Kidney (tissue), 14 donors: ENCODE data around the gene DOK7. TPM values are rescaled to one million over a fixed set of nuclear protein-coding genes. Genes with fewer than 3 reads are reported as not detected.

Experiments used
- DNase-seq, 5 donors: peaks; one replicate each; pipeline ENCODE4 v3.0.0-alpha.2; 2013 to 2020
- FAIRE-seq: peaks from 2 replicates; lab custom pipeline; 2012; peaks lifted over from hg19 to GRCh38; lab: Jason Lieb, UNC
- H3K27ac ChIP-seq, 2 donors: one replicate each; pipeline ENCODE4 v1.7.0; 2013; ENCODE audit warnings: low read depth in 2 of 2, low read length in 2 of 2, inconsistent platforms in 1 of 2
- H3K27me3 ChIP-seq: one replicate; pipeline ENCODE4 v1.7.1; 2013; ENCODE audit warnings: low read length, inconsistent platforms; ENCODE audit not compliant: control insufficient read depth, insufficient read depth
- H3K36me3 ChIP-seq, 3 donors: one replicate each; pipeline versions ENCODE4 v1.7.0 to v1.7.1; 2013; ENCODE audit warnings: low read length in 3 of 3, control low read depth in 1 of 3, inconsistent platforms in 1 of 3; ENCODE audit not compliant: insufficient read depth in 3 of 3, control insufficient read depth in 2 of 3
- H3K4me1 ChIP-seq, 3 donors: one replicate each; pipeline versions ENCODE4 v1.7.0 to v1.7.1; 2013; ENCODE audit warnings: low read length in 3 of 3, inconsistent platforms in 1 of 3, low read depth in 1 of 3; ENCODE audit not compliant: control insufficient read depth in 2 of 3, insufficient read depth in 2 of 3
- H3K4me3 ChIP-seq, 3 donors: one replicate each; pipeline versions ENCODE4 v1.7.0 to v1.8.1; 2013; ENCODE audit warnings: low read length in 3 of 3, control low read depth in 1 of 3, inconsistent platforms in 1 of 3
- H3K9ac ChIP-seq, 3 donors: one replicate each; pipeline versions ENCODE4 v1.7.0 to v1.7.1; 2013; ENCODE audit warnings: low read length in 3 of 3, control low read depth in 1 of 3, inconsistent platforms in 1 of 3
- H3K9me3 ChIP-seq, 3 donors: one replicate each; pipeline versions ENCODE4 v1.7.0 to v1.7.1; 2013; ENCODE audit warnings: low read length in 3 of 3, control low read depth in 1 of 3, inconsistent platforms in 1 of 3; ENCODE audit not compliant: control insufficient read depth in 2 of 3, insufficient read depth in 1 of 3
- intact Hi-C: fragments of 100-400 bp; cut with DNase I; formaldehyde crosslinking; loops from one replicate; pipeline ENCODE4 v1.11.1; 2022
- polyA plus RNA-seq: library from polyadenylated mRNA; stranded (reverse); fragments of 350-450 nt; fragmentation: Illumina TruSeq; extraction: RNeasy Lipid Tissue Mini Kit (QIAGEN cat#74804); gene quantifications from one replicate; pipeline ENCODE4 v1.2.3, GENCODE V29; 2014; ENCODE audit warnings: low read depth, low replicate concordance; ENCODE audit not compliant: insufficient read depth
- total RNA-seq: library from RNA; stranded (reverse); fragmentation: NEBNext Ultra II Directional; extraction: Animal tissue kit (Norgen Biotek cat#: 25700); gene quantifications from one replicate; pipeline ENCODE4 v1.2.1, GENCODE V29; 2021
- TF ChIP-seq, protein P1 (sequence below): IDR thresholded peaks from 3 replicates; pipeline ENCODE4 v1.5.1; 2012; ENCODE audit warnings: mild to moderate bottlenecking, moderate library complexity, borderline replicate concordance; ENCODE audit not compliant: insufficient read depth; ENCODE audit errors: extremely low read depth
- donor health status: control.
- donor health status: control.
- donor health status: control.
- donor health status: control.
- donor health status: control.
- donor health status: DM: yes; HTN: yes; CAD: no.
- donor health status: Normal renal cell carcinoma (clear cell type).

DOK7 gene
- total and polyA plus RNA-seq, 2 donors from 2014 or later = 1.2 to 7.0 TPM

DNA sequence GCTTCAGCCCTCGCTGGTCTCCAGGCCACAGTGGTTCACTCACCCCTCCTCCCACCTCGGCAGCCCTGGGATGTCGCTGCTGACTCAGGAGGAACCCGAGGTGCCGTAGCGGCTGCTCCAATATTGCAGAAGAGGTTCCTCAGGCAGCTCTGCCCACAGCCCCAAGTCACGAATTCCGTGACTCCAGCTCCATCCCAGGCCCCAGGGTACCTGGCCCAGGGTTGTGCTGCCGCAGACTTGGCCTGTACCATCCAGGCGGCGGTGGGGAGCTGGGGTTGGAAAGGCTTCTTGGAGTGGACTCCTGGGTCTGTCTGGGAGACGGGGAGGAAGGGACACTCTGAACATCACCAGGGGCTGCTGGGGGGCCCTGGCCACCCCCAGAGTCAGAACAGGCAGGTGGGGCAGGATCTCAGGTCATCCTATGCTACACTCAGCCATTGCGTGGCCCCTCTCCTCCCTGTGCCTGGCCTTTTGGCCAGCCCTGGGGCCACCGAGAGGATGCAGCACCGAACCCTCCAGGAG, 22.1 kb upstream of the DOK7 start:
- no peak overlapping the region for H3K9ac ChIP-seq
- H3K4me3 ChIP-seq = no peak overlapping the region
- TF ChIP-seq, protein P1, sequence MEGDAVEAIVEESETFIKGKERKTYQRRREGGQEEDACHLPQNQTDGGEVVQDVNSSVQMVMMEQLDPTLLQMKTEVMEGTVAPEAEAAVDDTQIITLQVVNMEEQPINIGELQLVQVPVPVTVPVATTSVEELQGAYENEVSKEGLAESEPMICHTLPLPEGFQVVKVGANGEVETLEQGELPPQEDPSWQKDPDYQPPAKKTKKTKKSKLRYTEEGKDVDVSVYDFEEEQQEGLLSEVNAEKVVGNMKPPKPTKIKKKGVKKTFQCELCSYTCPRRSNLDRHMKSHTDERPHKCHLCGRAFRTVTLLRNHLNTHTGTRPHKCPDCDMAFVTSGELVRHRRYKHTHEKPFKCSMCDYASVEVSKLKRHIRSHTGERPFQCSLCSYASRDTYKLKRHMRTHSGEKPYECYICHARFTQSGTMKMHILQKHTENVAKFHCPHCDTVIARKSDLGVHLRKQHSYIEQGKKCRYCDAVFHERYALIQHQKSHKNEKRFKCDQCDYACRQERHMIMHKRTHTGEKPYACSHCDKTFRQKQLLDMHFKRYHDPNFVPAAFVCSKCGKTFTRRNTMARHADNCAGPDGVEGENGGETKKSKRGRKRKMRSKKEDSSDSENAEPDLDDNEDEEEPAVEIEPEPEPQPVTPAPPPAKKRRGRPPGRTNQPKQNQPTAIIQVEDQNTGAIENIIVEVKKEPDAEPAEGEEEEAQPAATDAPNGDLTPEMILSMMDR = no peak
- peaks cover 0 to 2% (median 0%) of the 10 kb centered on the region in 3 donors for H3K4me1 ChIP-seq
- peak in 1 of 5 donors; percentile 66 for DNase-seq
- no peaks in the 10 kb centered on the region for H3K36me3 ChIP-seq
- no peaks in the 10 kb centered on the region for H3K9me3 ChIP-seq
- no peak overlapping the region for H3K27ac ChIP-seq
- FAIRE-seq = no peak
- intact Hi-C loops = loop anchor here (10.0 kb wide), 1 partner anchor 96 kb away; no protein-coding TSS in a partner anchor
- no peaks in the 10 kb centered on the region for H3K27me3 ChIP-seq

DNA sequence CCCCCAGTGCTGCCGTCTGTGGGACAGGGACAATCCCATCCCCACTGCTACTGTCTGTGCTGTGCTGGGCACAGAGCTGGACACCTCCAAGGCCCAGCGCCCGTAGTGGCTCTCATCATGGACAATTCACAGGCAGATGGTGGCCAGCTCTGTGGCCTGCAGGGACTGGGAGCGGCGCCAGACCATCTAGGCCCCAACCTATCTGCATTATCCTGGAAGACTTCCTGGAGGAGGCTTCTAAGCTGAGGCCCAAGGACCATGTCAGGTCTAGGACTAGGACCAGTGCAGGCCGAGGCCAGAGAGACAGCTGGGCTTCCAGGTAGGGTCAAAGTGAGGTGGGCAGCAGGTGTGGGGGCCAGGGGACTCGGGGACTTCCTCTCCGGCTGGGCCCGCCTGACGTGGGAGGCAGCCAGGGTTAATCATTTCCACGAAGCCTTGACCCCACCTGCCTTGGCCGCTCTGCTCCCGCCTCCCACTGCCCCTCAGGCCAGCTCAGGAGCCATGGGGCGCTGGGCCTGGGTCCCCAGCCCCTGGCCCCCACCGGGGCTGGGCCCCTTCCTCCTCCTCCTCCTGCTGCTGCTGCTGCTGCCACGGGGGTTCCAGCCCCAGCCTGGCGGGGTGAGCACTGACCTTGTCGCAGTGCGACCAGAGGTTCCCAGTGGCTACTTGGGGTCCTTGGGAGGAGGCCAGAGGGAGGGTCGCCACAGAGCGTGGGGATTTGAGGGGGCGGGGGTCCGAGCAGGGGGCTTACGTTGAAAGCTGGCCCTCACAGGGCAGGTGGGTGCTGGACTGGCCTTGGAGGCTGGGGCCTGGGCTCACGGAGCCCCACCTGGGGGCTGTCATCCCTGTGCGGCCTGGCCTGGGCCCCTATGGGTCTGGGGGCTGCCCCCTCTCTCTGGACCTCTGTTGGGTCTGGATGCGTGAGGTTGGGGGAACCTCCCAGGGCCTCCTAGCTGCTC, 21.3 kb upstream of the DOK7 start, which contains the start of gene HGFAC:
HGFAC (plus strand) TSS at position 468 of the 959 bp plus-strand sequence; CDS start at position 502, 34 bp downstream.
- H3K4me3 ChIP-seq = no peak within 1 kb of the TSS
- no peaks in the 10 kb centered on the region for H3K36me3 ChIP-seq
- DNase-seq = peak in 2 of 5 donors; percentile 64 to 73
- FAIRE-seq = no peak
- H3K9me3 ChIP-seq = no peaks in the 10 kb centered on the region
- intact Hi-C loops = loop anchor here (10.0 kb wide), 1 partner anchor 97 kb away; no protein-coding TSS in a partner anchor
- no peak within 1 kb of the TSS for H3K27ac ChIP-seq
- TF ChIP-seq, protein P1 = no peak
- H3K9ac ChIP-seq = no peak within 1 kb of the TSS
- peaks cover 0 to 2% (median 0%) of the 10 kb centered on the region in 3 donors for H3K4me1 ChIP-seq
- no peaks in the 10 kb centered on the region for H3K27me3 ChIP-seq

DNA sequence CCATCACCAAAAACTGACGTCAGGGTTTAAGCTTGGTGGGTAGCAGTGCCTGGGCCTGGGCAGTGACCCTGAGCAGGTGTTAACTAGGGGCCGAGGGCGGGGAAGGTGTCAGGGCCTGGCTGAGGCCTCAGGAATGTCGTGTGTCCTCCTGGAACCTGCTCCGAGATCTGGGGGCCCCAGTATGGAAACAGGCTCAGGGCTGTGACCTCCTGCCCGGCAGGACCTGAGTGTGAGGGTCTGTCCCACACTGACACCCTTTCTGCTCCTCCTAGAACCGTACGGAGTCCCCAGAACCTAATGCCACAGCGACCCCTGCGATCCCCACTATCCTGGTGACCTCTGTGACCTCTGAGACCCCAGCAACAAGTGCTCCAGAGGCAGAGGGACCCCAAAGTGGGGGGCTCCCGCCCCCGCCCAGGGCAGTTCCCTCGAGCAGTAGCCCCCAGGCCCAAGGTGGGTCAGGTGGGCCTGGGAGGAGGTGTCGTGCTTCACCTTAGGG, 20.6 kb upstream of the DOK7 start:
- no peaks in the 10 kb centered on the region for H3K36me3 ChIP-seq
- H3K27me3 ChIP-seq = no peaks in the 10 kb centered on the region
- DNase-seq (peak in 1 of 5 donors; percentile 68), FAIRE-seq (no peak)
- TF ChIP-seq, protein P1 = no peak
- H3K4me1 ChIP-seq = peaks cover 0 to 2% (median 0%) of the 10 kb centered on the region in 3 donors
- H3K27ac ChIP-seq = no peak overlapping the region
- no peak overlapping the region for H3K9ac ChIP-seq
- intact Hi-C loops = loop anchor here (10.0 kb wide), 1 partner anchor 98 kb away; no protein-coding TSS in a partner anchor
- H3K4me3 ChIP-seq = no peak overlapping the region
- no peaks in the 10 kb centered on the region for H3K9me3 ChIP-seq
